B cell (primary cell): ENCODE data around the gene NEK11.

Experiments used
- EZH2 ChIP-seq: IDR thresholded peaks from 2 replicates; pipeline ENCODE4 v1.6.1; 2012; ENCODE audit warnings: borderline replicate concordance, low read depth, mild to moderate bottlenecking, moderate library complexity, low read length; ENCODE audit not compliant: insufficient read depth, poor library complexity, severe bottlenecking
- TF ChIP-seq, protein P1 (sequence below): fragments of 200-600 bp; IDR thresholded peaks from one replicate; pipeline ENCODE4 v1.8.0; 2022; ENCODE audit warnings: antibody characterized with exemption, mild to moderate bottlenecking

DNA sequence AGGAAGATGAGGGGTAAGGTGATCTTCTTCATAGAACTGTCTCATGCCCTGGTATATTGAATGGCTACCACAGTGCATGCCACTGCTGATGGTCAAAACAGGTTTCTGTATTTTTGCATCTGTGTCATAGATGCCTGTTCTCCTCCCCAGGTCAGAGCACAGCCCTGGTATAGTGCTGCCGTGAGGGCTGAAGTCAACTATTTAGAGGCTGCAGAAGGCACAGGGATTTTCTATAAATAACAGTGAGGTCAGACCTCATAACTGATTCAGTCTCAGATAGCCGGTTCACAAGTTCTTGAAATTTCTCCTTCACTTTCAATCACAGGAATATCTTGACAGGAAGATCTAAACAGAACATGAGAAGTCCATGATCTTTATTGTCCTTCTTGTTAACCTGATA lies 255.7 kb downstream of the NEK11 start:
- TF ChIP-seq EZH2 = no peak
- TF ChIP-seq, protein P1, sequence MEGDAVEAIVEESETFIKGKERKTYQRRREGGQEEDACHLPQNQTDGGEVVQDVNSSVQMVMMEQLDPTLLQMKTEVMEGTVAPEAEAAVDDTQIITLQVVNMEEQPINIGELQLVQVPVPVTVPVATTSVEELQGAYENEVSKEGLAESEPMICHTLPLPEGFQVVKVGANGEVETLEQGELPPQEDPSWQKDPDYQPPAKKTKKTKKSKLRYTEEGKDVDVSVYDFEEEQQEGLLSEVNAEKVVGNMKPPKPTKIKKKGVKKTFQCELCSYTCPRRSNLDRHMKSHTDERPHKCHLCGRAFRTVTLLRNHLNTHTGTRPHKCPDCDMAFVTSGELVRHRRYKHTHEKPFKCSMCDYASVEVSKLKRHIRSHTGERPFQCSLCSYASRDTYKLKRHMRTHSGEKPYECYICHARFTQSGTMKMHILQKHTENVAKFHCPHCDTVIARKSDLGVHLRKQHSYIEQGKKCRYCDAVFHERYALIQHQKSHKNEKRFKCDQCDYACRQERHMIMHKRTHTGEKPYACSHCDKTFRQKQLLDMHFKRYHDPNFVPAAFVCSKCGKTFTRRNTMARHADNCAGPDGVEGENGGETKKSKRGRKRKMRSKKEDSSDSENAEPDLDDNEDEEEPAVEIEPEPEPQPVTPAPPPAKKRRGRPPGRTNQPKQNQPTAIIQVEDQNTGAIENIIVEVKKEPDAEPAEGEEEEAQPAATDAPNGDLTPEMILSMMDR = no peak
